Loucy (cell line): ENCODE measurements around the gene EID2.

Experiments used
- H2AFZ ChIP-seq: fragments of 200-600 bp; sonication (generic); 2 replicates; pipeline ENCODE4 v1.6.0; 2016; ENCODE audit warnings: antibody characterized with exemption, mild to moderate bottlenecking, low read length, moderate library complexity
- H3F3A ChIP-seq: fragments of 200-600 bp; 2 replicates; pipeline ENCODE4 v1.6.0; 2016; ENCODE audit warnings: antibody characterized with exemption, low read depth, mild to moderate bottlenecking
- H3K27me3 ChIP-seq: fragments of 200-600 bp; sonication (generic); 2 replicates; pipeline ENCODE4 v1.6.1; 2014; ENCODE audit warnings: low read length, mild to moderate bottlenecking; ENCODE audit not compliant: insufficient read depth, poor library complexity, severe bottlenecking
- H3K36me3 ChIP-seq: fragments of 200-600 bp; sonication (generic); 2 replicates; pipeline ENCODE4 v1.6.1; 2016; ENCODE audit warnings: low read length; ENCODE audit not compliant: insufficient read depth
- H3K4me1 ChIP-seq: fragments of 200-600 bp; sonication (generic); 2 replicates; pipeline ENCODE4 v1.5.1; 2014; ENCODE audit warnings: low read length, mild to moderate bottlenecking; ENCODE audit not compliant: insufficient read depth, poor library complexity, severe bottlenecking
- H3K4me2 ChIP-seq: fragments of 200-600 bp; sonication (generic); 2 replicates; pipeline ENCODE4 v1.6.0; 2014; ENCODE audit warnings: antibody characterized with exemption, low read length, low read depth, mild to moderate bottlenecking; ENCODE audit not compliant: poor library complexity, severe bottlenecking
- H3K4me3 ChIP-seq: fragments of 200-600 bp; sonication (generic); 2 replicates; pipeline ENCODE4 v1.5.1; 2014; ENCODE audit warnings: low read length, mild to moderate bottlenecking, mixed read lengths; ENCODE audit not compliant: poor library complexity, severe bottlenecking
- H3K79me2 ChIP-seq: fragments of 200-600 bp; sonication (generic); 2 replicates; pipeline ENCODE4 v1.6.1; 2014; ENCODE audit warnings: low read length; ENCODE audit not compliant: insufficient read depth
- H3K9ac ChIP-seq: fragments of 200-600 bp; sonication (generic); 2 replicates; pipeline ENCODE4 v1.6.0; 2014; ENCODE audit warnings: mild to moderate bottlenecking, low read depth, low read length, moderate library complexity; ENCODE audit not compliant: poor library complexity, severe bottlenecking
- H3K9me2 ChIP-seq: fragments of 200-600 bp; sonication (generic); replicated peaks from 2 replicates; pipeline ENCODE4 v1.6.1; 2016; ENCODE audit warnings: low read depth, low read length, mixed read lengths
- H3K9me3 ChIP-seq: fragments of 200-600 bp; sonication (generic); 2 replicates; pipeline ENCODE4 v1.6.1; 2014; ENCODE audit warnings: mild to moderate bottlenecking, antibody characterized with exemption, low read length, low read depth; ENCODE audit not compliant: insufficient read depth
- H4K20me1 ChIP-seq: fragments of 200-600 bp; sonication (generic); 2 replicates; pipeline ENCODE4 v1.6.0; 2014; ENCODE audit warnings: antibody characterized with exemption, low read length, mild to moderate bottlenecking; ENCODE audit not compliant: insufficient read depth, poor library complexity, severe bottlenecking
- CTCF ChIP-seq: fragments of 200-600 bp; sonication (generic); conservative IDR thresholded peaks from 2 replicates; pipeline ENCODE4 v1.5.1; 2014; ENCODE audit warnings: mild to moderate bottlenecking, antibody characterized with exemption, low read length
- EZH2phosphoT487 ChIP-seq: fragments of 200-600 bp; IDR thresholded peaks from 2 replicates; pipeline ENCODE4 v1.6.1; 2018; ENCODE audit warnings: antibody characterized with exemption, mild to moderate bottlenecking, moderate library complexity, borderline replicate concordance

Gene EID2

DNA sequence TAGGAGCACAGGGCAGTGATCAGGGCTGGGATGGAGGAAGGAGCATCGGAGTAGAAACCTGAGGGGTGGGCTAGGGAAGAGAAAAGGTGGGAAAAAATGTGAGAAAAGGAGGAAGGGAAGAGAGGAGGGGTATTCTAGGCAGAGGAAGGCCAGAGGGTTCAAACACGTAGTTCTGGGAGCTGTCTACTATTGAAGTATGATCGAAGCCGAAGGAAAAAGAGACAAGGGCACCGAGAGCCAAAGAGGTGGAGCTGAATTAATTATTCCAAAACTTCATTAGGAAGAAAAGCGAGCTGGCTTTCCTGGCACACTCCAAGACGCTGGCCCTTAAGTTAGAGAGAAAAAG, 33.4 kb downstream of the EID2 start:
- no peaks in the 10 kb centered on the region for H3K4me1 ChIP-seq
- no peak overlapping the region for H3K4me3 ChIP-seq
- no peaks in the 10 kb centered on the region for H3K36me3 ChIP-seq
- H3K9me3 ChIP-seq = no peaks in the 10 kb centered on the region
- H4K20me1 ChIP-seq = no peaks in the 10 kb centered on the region
- no peak for TF ChIP-seq CTCF
- TF ChIP-seq EZH2phosphoT487 = no peak
- H3F3A ChIP-seq = no peaks in the 10 kb centered on the region
- H3K9ac ChIP-seq = no peak overlapping the region
- no peak overlapping the region for H3K4me2 ChIP-seq
- no peaks in the 10 kb centered on the region for H3K27me3 ChIP-seq
- no peak overlapping the region for H2AFZ ChIP-seq
- no peaks in the 10 kb centered on the region for H3K9me2 ChIP-seq
- no peaks in the 10 kb centered on the region for H3K79me2 ChIP-seq

DNA sequence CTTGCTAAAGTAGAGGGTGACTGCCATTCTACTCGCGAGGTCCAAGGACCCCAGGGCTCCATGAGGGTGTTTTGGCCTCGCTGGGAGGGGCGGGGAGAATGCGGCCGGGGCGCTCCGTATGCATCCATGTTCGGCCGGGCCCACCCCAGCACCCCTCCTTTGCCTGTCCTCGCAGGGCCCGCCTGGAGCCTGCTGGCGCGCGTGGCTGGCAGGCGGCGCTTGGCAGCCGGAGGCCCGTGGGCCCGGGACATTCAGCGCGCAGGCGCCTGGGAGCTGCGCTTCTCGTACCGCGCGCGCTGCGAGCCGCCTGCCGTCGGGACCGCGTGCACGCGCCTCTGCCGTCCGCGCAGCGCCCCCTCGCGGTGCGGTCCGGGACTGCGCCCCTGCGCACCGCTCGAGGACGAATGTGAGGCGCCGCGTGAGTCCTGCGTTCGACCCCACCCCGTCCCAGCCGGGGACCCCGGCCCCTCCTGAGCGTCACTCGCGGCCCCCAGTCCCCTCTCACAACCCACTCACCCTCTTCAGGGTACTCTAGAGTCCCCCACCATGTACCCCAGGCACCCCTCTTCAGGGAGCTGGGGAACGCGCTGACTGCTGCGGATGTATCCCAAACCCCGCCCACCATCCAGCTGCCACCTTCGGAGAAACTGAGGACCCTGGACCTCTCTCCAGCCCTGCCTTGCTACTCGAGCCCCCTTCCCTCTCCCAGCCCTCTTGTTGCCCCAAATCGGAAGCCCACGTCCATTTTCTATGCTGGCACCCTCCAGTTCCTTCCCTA, 37.1 kb downstream of the EID2 start:
- Histone ChIP-seq H2AFZ (no peak overlapping the region), H3K4me1 (no peaks in the 10 kb centered on the region), H3K9me2 (no peaks in the 10 kb centered on the region), H3K9ac (no peak overlapping the region), H3K9me3 (no peaks in the 10 kb centered on the region), H4K20me1 (no peaks in the 10 kb centered on the region), H3K4me2 (no peak overlapping the region), H3K79me2 (no peaks in the 10 kb centered on the region), H3K27me3 (no peaks in the 10 kb centered on the region), H3K36me3 (no peaks in the 10 kb centered on the region), H3F3A (no peaks in the 10 kb centered on the region), H3K4me3 (no peak overlapping the region)
- no peak for TF ChIP-seq EZH2phosphoT487

DNA sequence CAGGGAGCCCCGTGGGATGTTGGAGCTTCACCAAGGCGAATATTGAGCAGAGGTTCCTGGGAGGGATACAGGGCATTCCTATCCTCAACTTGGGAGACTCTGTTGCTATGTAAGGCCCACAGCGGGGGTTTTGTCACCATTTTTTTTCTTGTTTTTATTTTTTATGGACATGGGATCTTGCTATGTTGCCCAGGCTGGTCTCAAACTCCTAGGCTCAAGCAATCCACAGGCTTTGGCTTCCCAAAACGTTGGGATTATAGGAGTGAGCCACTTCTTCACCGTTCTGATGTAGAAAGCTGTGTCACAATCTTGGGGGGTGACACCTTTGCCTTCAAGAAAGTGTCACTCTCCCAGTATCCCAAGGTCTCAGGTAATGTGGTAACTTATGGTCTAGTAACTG, 38.6 kb downstream of the EID2 start:
- no peak overlapping the region for H3K4me3 ChIP-seq
- H4K20me1 ChIP-seq = no peaks in the 10 kb centered on the region
- no peak overlapping the region for H2AFZ ChIP-seq
- H3F3A ChIP-seq = no peaks in the 10 kb centered on the region
- H3K36me3 ChIP-seq = no peaks in the 10 kb centered on the region
- H3K79me2 ChIP-seq = no peaks in the 10 kb centered on the region
- TF ChIP-seq EZH2phosphoT487 (no peak), CTCF (no peak)
- H3K9me3 ChIP-seq = no peaks in the 10 kb centered on the region
- H3K4me1 ChIP-seq = peaks cover 7% of the 10 kb centered on the region
- H3K4me2 ChIP-seq = no peak overlapping the region
- no peaks in the 10 kb centered on the region for H3K9me2 ChIP-seq
- no peak overlapping the region for H3K9ac ChIP-seq
- H3K27me3 ChIP-seq = no peaks in the 10 kb centered on the region

GRCh38 chr19:39500543-39500942, 39.4 kb downstream of the EID2 start:
- H3K9me2 ChIP-seq = no peaks in the 10 kb centered on the region
- H3K9me3 ChIP-seq = no peaks in the 10 kb centered on the region
- no peak overlapping the region for H3K4me3 ChIP-seq
- H3K4me2 ChIP-seq = no peak overlapping the region
- no peaks in the 10 kb centered on the region for H3F3A ChIP-seq
- H3K36me3 ChIP-seq = no peaks in the 10 kb centered on the region
- H3K79me2 ChIP-seq = no peaks in the 10 kb centered on the region
- TF ChIP-seq EZH2phosphoT487 (no peak), CTCF (no peak)
- no peaks in the 10 kb centered on the region for H3K27me3 ChIP-seq
- peaks cover 7% of the 10 kb centered on the region for H3K4me1 ChIP-seq
- H2AFZ ChIP-seq = no peak overlapping the region
- H3K9ac ChIP-seq = no peak overlapping the region
- H4K20me1 ChIP-seq = no peaks in the 10 kb centered on the region
